H1 (cell line): ENCODE results near the gene EBF3. TPM values are rescaled to one million over a fixed set of nuclear protein-coding genes. Genes with fewer than 3 reads are reported as not detected.

Source experiments
- CTCF ChIA-PET: fragments of 300-600 bp; sonication (Branson Sonifier 250); formaldehyde crosslinking; loops from one replicate; lab custom pipeline; 2021; ENCODE audit not compliant: partially characterized antibody; lab: Charles Lee
- POLR2A ChIA-PET: fragments of 300-600 bp; sonication (Branson Sonifier 250); formaldehyde crosslinking; loops from one replicate; lab custom pipeline; 2021; ENCODE audit warnings: inconsistent platforms; ENCODE audit not compliant: partially characterized antibody; lab: Charles Lee
- DNase-seq, 2 experiments: peaks; one replicate each; pipeline versions ENCODE4 v3.0.0 to v3.0.0-alpha.2; 2010 to 2022; ENCODE audit warnings: low spot score in 2 of 2, low read depth in 1 of 2, mixed read lengths in 1 of 2
- FAIRE-seq: peaks from 2 replicates; lab custom pipeline; 2011; peaks lifted over from hg19 to GRCh38; lab: Jason Lieb, UNC
- H2AFZ ChIP-seq: 2 replicates; pipeline ENCODE4 v1.8.1; 2012; ENCODE audit warnings: low read length, inconsistent platforms
- H2AK5ac ChIP-seq: 2 replicates; pipeline ENCODE4 v1.6.1; 2013; ENCODE audit warnings: low read depth, low read length
- H2BK120ac ChIP-seq: replicated peaks from 2 replicates; pipeline ENCODE3; 2013; ENCODE audit warnings: low read depth, low read length, inconsistent platforms
- H2BK12ac ChIP-seq: 2 replicates; pipeline ENCODE4 v1.6.1; 2013; ENCODE audit warnings: low read depth, low read length
- H2BK15ac ChIP-seq: 2 replicates; pipeline ENCODE4 v1.6.1; 2013; ENCODE audit warnings: low read length
- H2BK20ac ChIP-seq: 2 replicates; pipeline ENCODE4 v1.6.1; 2013; ENCODE audit warnings: low read length
- H2BK5ac ChIP-seq: 2 replicates; pipeline ENCODE4 v1.6.1; 2013; ENCODE audit warnings: low read depth, low read length
- H3K14ac ChIP-seq: 2 replicates; pipeline ENCODE4 v1.6.1; 2013; ENCODE audit warnings: inconsistent platforms; ENCODE audit not compliant: insufficient read length
- H3K18ac ChIP-seq: 2 replicates; pipeline ENCODE4 v1.6.1; 2013; ENCODE audit warnings: low read length; ENCODE audit errors: extremely low read depth
- H3K23ac ChIP-seq: 2 replicates; pipeline ENCODE4 v1.6.1; 2013; ENCODE audit warnings: inconsistent platforms; ENCODE audit not compliant: insufficient read length
- H3K23me2 ChIP-seq: 2 replicates; pipeline ENCODE4 v1.6.1; 2013; ENCODE audit warnings: low read depth, low read length
- H3K27ac ChIP-seq: 2 replicates; pipeline ENCODE4 v1.6.1; 2011; ENCODE audit warnings: low read depth, low read length, inconsistent platforms
- H3K27me3 ChIP-seq, 4 experiments: replicated peaks in 1 of 4; 1 replicate in 1 of 4; 2 replicates in 3 of 4; pipeline versions ENCODE4 v1.6.1 to v1.8.1; 2011 to 2013; ENCODE audit warnings: low read length in 3 of 4, mild to moderate bottlenecking in 3 of 4, inconsistent platforms in 2 of 4, mixed read lengths in 2 of 4, moderate library complexity in 1 of 4; ENCODE audit not compliant: control insufficient read depth in 3 of 4, insufficient read depth in 3 of 4; ENCODE audit errors: extremely low read depth in 1 of 4
- H3K36me3 ChIP-seq, 4 experiments: 2 replicates each; pipeline versions ENCODE4 v1.6.1 to v1.8.1; 2011 to 2013; ENCODE audit warnings: mild to moderate bottlenecking in 4 of 4, low read length in 3 of 4, moderate library complexity in 2 of 4, control low read depth in 1 of 4, inconsistent platforms in 1 of 4; ENCODE audit not compliant: insufficient read depth in 4 of 4, control insufficient read depth in 2 of 4
- H3K4ac ChIP-seq: replicated peaks from 2 replicates; pipeline ENCODE3; 2013; ENCODE audit warnings: low read length, low read depth, mixed read lengths, inconsistent platforms; ENCODE audit not compliant: insufficient read length
- H3K4me1 ChIP-seq, 4 experiments: replicated peaks in 1 of 4; 1 replicate in 1 of 4; 2 replicates in 3 of 4; pipeline versions ENCODE4 v1.6.1 to v1.8.1; 2011 to 2013; ENCODE audit warnings: low read length in 3 of 4, inconsistent platforms in 2 of 4, mixed read lengths in 1 of 4; ENCODE audit not compliant: insufficient read depth in 4 of 4, control insufficient read depth in 3 of 4
- H3K4me2 ChIP-seq, 2 experiments: 2 replicates each; pipeline versions ENCODE4 v1.6.1 to v1.8.1; 2011 to 2013; ENCODE audit warnings: low read depth in 2 of 2, low read length in 2 of 2, control low read depth in 1 of 2, inconsistent platforms in 1 of 2, mild to moderate bottlenecking in 1 of 2; ENCODE audit not compliant: insufficient read depth in 1 of 2
- H3K4me3 ChIP-seq, 4 experiments: fragments of 200-600, 300-600 bp in 1 of 4; sonication (generic), shearing (Covaris generic), sonication (Bioruptor Twin) in 1 of 4; 2 replicates each; pipeline versions ENCODE4 v1.5.1 to v1.8.1; 2011 to 2016; ENCODE audit warnings: low read length in 4 of 4, low read depth in 3 of 4, control low read depth in 2 of 4, inconsistent platforms in 2 of 4, mild to moderate bottlenecking in 2 of 4, mixed read lengths in 1 of 4, moderate library complexity in 1 of 4; ENCODE audit not compliant: insufficient read depth in 2 of 4; ENCODE audit errors: extremely low read depth in 1 of 4
- H3K56ac ChIP-seq: replicated peaks from 2 replicates; pipeline ENCODE3; 2013; ENCODE audit warnings: low read depth, mild to moderate bottlenecking, mixed read lengths, low read length, inconsistent platforms; ENCODE audit not compliant: insufficient read length
- H3K79me1 ChIP-seq: 2 replicates; pipeline ENCODE4 v1.6.1; 2013; ENCODE audit warnings: low read depth, low read length, control low read depth
- H3K79me2 ChIP-seq, 2 experiments: 2 replicates each; pipeline versions ENCODE4 v1.6.1 to v1.8.1; 2012 to 2013; ENCODE audit warnings: low read length in 2 of 2, mild to moderate bottlenecking in 2 of 2, inconsistent platforms in 1 of 2; ENCODE audit not compliant: insufficient read depth in 2 of 2, control insufficient read depth in 1 of 2
- H3K9ac ChIP-seq, 4 experiments: replicated peaks in 1 of 4; 1 replicate in 1 of 4; 2 replicates in 3 of 4; pipeline versions ENCODE4 v1.6.1 to v1.8.1; 2011 to 2013; ENCODE audit warnings: low read depth in 3 of 4, low read length in 3 of 4, control low read depth in 2 of 4, mild to moderate bottlenecking in 2 of 4, moderate library complexity in 2 of 4, inconsistent platforms in 1 of 4; ENCODE audit errors: extremely low read depth in 1 of 4
- H3K9me3 ChIP-seq, 2 experiments: 2 replicates each; pipeline versions ENCODE4 v1.6.1 to v1.8.1; 2012 to 2013; ENCODE audit warnings: mild to moderate bottlenecking in 2 of 2, moderate library complexity in 2 of 2, control low read depth in 1 of 2, inconsistent platforms in 1 of 2, low read depth in 1 of 2, low read length in 1 of 2, mixed read lengths in 1 of 2; ENCODE audit not compliant: insufficient read depth in 2 of 2
- H4K20me1 ChIP-seq, 2 experiments: replicated peaks in 1 of 2; 2 replicates each; pipeline versions ENCODE3 to v1.8.1; 2011 to 2013; ENCODE audit warnings: inconsistent platforms in 2 of 2, low read length in 2 of 2, mild to moderate bottlenecking in 1 of 2; ENCODE audit not compliant: insufficient read depth in 2 of 2, control insufficient read depth in 1 of 2
- H4K5ac ChIP-seq: 2 replicates; pipeline ENCODE4 v1.6.1; 2013; ENCODE audit warnings: low read length, low read depth, mixed read lengths, inconsistent platforms; ENCODE audit not compliant: insufficient read length
- H4K8ac ChIP-seq: 2 replicates; pipeline ENCODE4 v1.8.0; 2013; ENCODE audit warnings: mild to moderate bottlenecking, moderate library complexity, low read length, inconsistent platforms; ENCODE audit not compliant: insufficient read depth; ENCODE audit errors: extremely low read depth
- H4K91ac ChIP-seq: replicated peaks from 2 replicates; pipeline ENCODE3; 2013; ENCODE audit warnings: low read length, mixed read lengths, inconsistent platforms; ENCODE audit not compliant: insufficient read length
- ASH2L ChIP-seq: fragments of 200-600, 300-600 bp; sonication (generic); IDR thresholded peaks from one replicate; pipeline ENCODE4 v1.7.1; 2017; ENCODE audit warnings: low read length
- BACH1 ChIP-seq: IDR thresholded peaks from 2 replicates; pipeline ENCODE4 v1.6.1; 2012; ENCODE audit warnings: low read length, improper control_type of control experiment
- GABPA ChIP-seq: IDR thresholded peaks from 2 replicates; pipeline ENCODE4 v1.6.1; 2011; ENCODE audit warnings: mild to moderate bottlenecking, low read length, moderate library complexity, borderline replicate concordance; ENCODE audit not compliant: insufficient read depth
- NANOG ChIP-seq: IDR thresholded peaks from 2 replicates; pipeline ENCODE4 v1.6.1; 2011; ENCODE audit warnings: low read length, low read depth, mild to moderate bottlenecking, inconsistent platforms; ENCODE audit not compliant: insufficient read depth, poor library complexity, severe bottlenecking
- POLR2AphosphoS5 ChIP-seq: IDR thresholded peaks from 2 replicates; pipeline ENCODE4 v1.6.1; 2011; ENCODE audit warnings: low read depth, low read length
- RAD21 ChIP-seq, 2 experiments: IDR thresholded peaks in 1 of 2; conservative IDR thresholded peaks in 1 of 2; 2 replicates each; pipeline ENCODE4 v1.6.1; 2011; ENCODE audit warnings: low read depth in 2 of 2, low read length in 2 of 2, improper control_type of control experiment in 1 of 2, inconsistent platforms in 1 of 2, mild to moderate bottlenecking in 1 of 2, moderate library complexity in 1 of 2
- RFX5 ChIP-seq: IDR thresholded peaks from 2 replicates; pipeline ENCODE4 v1.6.1; 2011; ENCODE audit warnings: low read depth, low read length, improper control_type of control experiment, borderline replicate concordance
- SIRT6 ChIP-seq: IDR thresholded peaks from one replicate; pipeline ENCODE4 v1.7.1; 2012; ENCODE audit warnings: low read length, inconsistent platforms
- SIX5 ChIP-seq: IDR thresholded peaks from 2 replicates; pipeline ENCODE4 v1.6.1; 2011; ENCODE audit warnings: mild to moderate bottlenecking, low read depth, low read length
- SRF ChIP-seq: IDR thresholded peaks from 2 replicates; pipeline ENCODE4 v1.6.1; 2011; ENCODE audit warnings: mild to moderate bottlenecking, low read depth, low read length, moderate library complexity
- TBP ChIP-seq: IDR thresholded peaks from 2 replicates; pipeline ENCODE4 v1.6.1; 2011; ENCODE audit warnings: low read depth, low read length, improper control_type of control experiment
- TCF12 ChIP-seq: IDR thresholded peaks from 2 replicates; pipeline ENCODE4 v1.6.1; 2011; ENCODE audit warnings: low read depth, mild to moderate bottlenecking, low read length
- WGBS, 2 experiments: shearing (Covaris generic) in 1 of 2; methylation state at CpG; one replicate each; pipeline versions ENCODE4 v1.1.6 to v1.1.7; 2013 to 2015; ENCODE audit warnings: low lambda C conversion rate in 2 of 2, mixed read lengths in 2 of 2, inconsistent platforms in 1 of 2, low coverage in 1 of 2, missing lambda C conversion rate in 1 of 2; ENCODE audit not compliant: insufficient replicate concordance in 2 of 2, insufficient coverage in 1 of 2, insufficient read length in 1 of 2; ENCODE audit errors: extremely low coverage in 1 of 2, missing lambda C conversion rate in 1 of 2; 5-methylcytosine and 5-hydroxymethylcytosine counted together
- polyA plus RNA-seq, 7 experiments: library from polyadenylated mRNA; depleted of rRNA in 3 of 7; stranded (reverse) in 5 of 7; unstranded in 2 of 7; fragments of >200 nt in 5 of 7; fragments of 200-250 nt in 2 of 7; gene quantifications; 1 replicate in 5 of 7; 2 replicates in 1 of 7; 4 replicates in 1 of 7; pipeline versions ENCODE4 v1.2.1 to v1.2.3, GENCODE V29; 2011 to 2013; ENCODE audit warnings: missing spikeins in 2 of 7, mixed read lengths in 2 of 7
- total RNA-seq: library from RNA; stranded (reverse); fragmentation: NEBNext Ultra II Directional; extraction: Animal tissue kit (Norgen Biotek cat#: 25700); gene quantifications from 2 replicates; pipeline ENCODE4 v1.2.1, GENCODE V29; 2021

EBF3 gene
- total and polyA plus RNA-seq, 2 of the 8 experiments (the other 6 are each of a cell fraction or from before 2014, with no cell fraction given): 0.08 to 0.26 TPM

DNA sequence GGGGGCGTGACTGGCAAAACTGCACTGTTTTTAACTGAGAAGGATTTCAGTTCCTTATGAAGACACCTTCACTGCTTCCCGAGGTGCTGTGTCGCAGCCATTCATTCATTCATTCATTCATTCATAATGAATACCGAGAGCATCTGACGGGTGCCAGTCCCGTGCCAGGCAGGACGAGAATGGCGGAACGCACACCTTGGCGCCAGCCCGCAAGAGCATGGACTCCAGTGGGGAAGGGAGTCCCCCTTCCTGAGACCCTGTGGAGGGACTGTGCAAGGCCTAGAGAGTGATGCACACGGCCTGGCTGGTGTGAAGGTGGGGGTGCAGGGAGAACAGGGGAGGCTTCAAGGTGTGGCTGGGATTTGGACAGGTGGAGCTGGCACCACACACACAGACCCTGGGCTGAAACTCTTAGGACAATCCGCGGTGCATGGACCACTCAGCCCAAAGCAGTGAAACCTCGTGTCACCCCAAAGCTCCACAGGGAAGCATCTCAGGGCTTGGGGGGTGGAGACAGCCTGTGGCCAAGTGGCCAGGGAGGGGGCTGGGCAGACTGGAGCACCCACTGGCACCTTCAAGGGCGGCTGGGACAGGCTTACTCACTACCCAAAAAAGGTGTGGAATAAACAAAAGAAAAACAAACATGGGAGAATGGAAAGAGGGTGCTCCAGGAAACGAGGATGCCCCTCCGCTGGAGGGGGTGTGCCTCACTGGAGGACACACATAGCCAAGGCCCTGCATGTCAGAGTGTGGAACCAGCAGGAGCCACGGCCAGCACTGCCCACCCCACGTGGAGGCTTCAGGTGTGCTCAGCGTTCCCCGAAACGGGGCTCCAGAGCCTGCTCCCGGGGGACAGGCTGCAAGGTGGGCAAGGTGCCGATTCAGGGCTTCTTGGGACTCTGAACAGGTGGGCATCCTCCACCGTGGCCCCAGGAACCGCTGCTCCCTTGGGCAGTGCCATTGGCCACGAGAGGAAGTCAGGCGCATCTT, 37.7 kb downstream of the EBF3 start:
- H4K8ac ChIP-seq: 0 out of 2 replicates have a peak overlapping the region, but pooled peaks have one; percentile 53
- FAIRE-seq (no peak), DNase-seq (no peak)
- no peaks in the 10 kb centered on the region for H4K20me1 ChIP-seq
- no peak overlapping the region for H2BK15ac ChIP-seq
- H4K5ac ChIP-seq: no peak overlapping the region
- H2BK5ac ChIP-seq: no peak overlapping the region
- no peak overlapping the region for H3K18ac ChIP-seq
- WGBS, 2 experiments: 89% methylated on average over 29 of the region's 29 CpGs; no CpG with 5 or more reads in 1 of the 2 experiments
- POLR2A ChIA-PET: no interaction called here
- no peaks in the 10 kb centered on the region for H3K27me3 ChIP-seq
- no peak overlapping the region for H2AFZ ChIP-seq
- H3K9ac ChIP-seq: no peak overlapping the region; a peak in 1 of 7 replicates
- no peaks in the 10 kb centered on the region for H3K9me3 ChIP-seq
- H4K91ac ChIP-seq: no peak overlapping the region
- H3K23ac ChIP-seq: no peak overlapping the region
- no peak overlapping the region for H2BK120ac ChIP-seq
- H2BK20ac ChIP-seq: no peak overlapping the region
- no peak overlapping the region for H3K27ac ChIP-seq
- CTCF ChIA-PET: interaction anchor here (1.1 to 2.0 kb wide), 2 partner anchors 21 to 38 kb away, joined by 3 to 5 read pairs; no protein-coding TSS in a partner anchor
- no peak overlapping the region for H3K4me3 ChIP-seq
- no peak overlapping the region for H2AK5ac ChIP-seq
- no peaks in the 10 kb centered on the region for H3K79me2 ChIP-seq
- H3K79me1 ChIP-seq: no peaks in the 10 kb centered on the region
- H3K14ac ChIP-seq: no peak overlapping the region
- no peaks in the 10 kb centered on the region for H3K4me1 ChIP-seq
- no peaks in the 10 kb centered on the region for H3K23me2 ChIP-seq
- H3K36me3 ChIP-seq: no peaks in the 10 kb centered on the region
- H3K4me2 ChIP-seq: no peak overlapping the region
- H3K56ac ChIP-seq: no peak overlapping the region
- no peak overlapping the region for H3K4ac ChIP-seq
- 0 out of 2 replicates have a peak overlapping the region, but pooled peaks have one; percentile 5 for H2BK12ac ChIP-seq
- TF ChIP-seq NANOG (no peak), TCF12 (no peak), BACH1 (no peak), RFX5 (no peak), SIRT6 (no peak), GABPA (no peak), TBP (no peak), SIX5 (no peak), ASH2L (no peak), SRF (no peak), POLR2AphosphoS5 (no peak), RAD21 (IDR thresholded peaks at IDR 0.05 in 1 of 2, conservative IDR thresholded peaks at IDR 0.05 in 1 of 2; ENCODE audit: low read depth in 2 of 2, low read length in 2 of 2) (no peak)
